SJCRH30 (cell line): Measurements from ENCODE around the gene NABP1. TPM values are rescaled to one million over a fixed set of nuclear protein-coding genes. Genes with fewer than 3 reads are reported as not detected.

ENCODE experiments used
- DNase-seq, 2 experiments: peaks; one replicate each; pipeline ENCODE4 v3.0.0-alpha.2; 2015 to 2020
- H3K27ac ChIP-seq: fragments of 250-450 bp; sonication (Bioruptor Pico); 2 replicates; pipeline ENCODE4 v1.5.1; 2020; ENCODE audit warnings: mild to moderate bottlenecking, moderate library complexity
- H3K27me3 ChIP-seq: fragments of 250-450 bp; sonication (Bioruptor Pico); 2 replicates; pipeline ENCODE4 v1.5.1; 2020; ENCODE audit warnings: mild to moderate bottlenecking, moderate library complexity
- H3K36me3 ChIP-seq: fragments of 250-450 bp; sonication (Bioruptor Pico); 2 replicates; pipeline ENCODE4 v1.5.1; 2020; ENCODE audit warnings: mild to moderate bottlenecking, moderate library complexity
- H3K4me1 ChIP-seq: fragments of 250-450 bp; sonication (Bioruptor Pico); 2 replicates; pipeline ENCODE4 v1.5.1; 2020; ENCODE audit warnings: mild to moderate bottlenecking, moderate library complexity
- H3K4me3 ChIP-seq: fragments of 250-450 bp; sonication (Bioruptor Pico); 2 replicates; pipeline ENCODE4 v1.5.1; 2020; ENCODE audit warnings: mild to moderate bottlenecking, moderate library complexity
- H3K9me3 ChIP-seq: fragments of 250-450 bp; sonication (Bioruptor Pico); replicated peaks from 2 replicates; pipeline ENCODE4 v1.5.1; 2020; ENCODE audit warnings: mild to moderate bottlenecking, moderate library complexity
- total RNA-seq: library from RNA; depleted of rRNA; stranded (reverse); fragments of >200 nt; shearing (Covaris generic); gene quantifications from 2 replicates; pipeline ENCODE4 v1.2.3, GENCODE V29; 2014

The NABP1 gene
- total RNA-seq, 1 experiment from 2014 or later, result 69.1 TPM

- Histone ChIP-seq H3K4me1 (no peaks in the 10 kb centered on the region), H3K4me3 (no peak overlapping the region), H3K36me3 (no peaks in the 10 kb centered on the region), H3K27me3 (no peaks in the 10 kb centered on the region), H3K9me3 (peaks cover 3% of the 10 kb centered on the region), H3K27ac (no peak overlapping the region)
- DNase-seq, result peak in 1 of 2 experiments; percentile 65
These were observed 23.8 kb downstream of the NABP1 start for GRCh38 chr2:191701696-191702095.

DNA sequence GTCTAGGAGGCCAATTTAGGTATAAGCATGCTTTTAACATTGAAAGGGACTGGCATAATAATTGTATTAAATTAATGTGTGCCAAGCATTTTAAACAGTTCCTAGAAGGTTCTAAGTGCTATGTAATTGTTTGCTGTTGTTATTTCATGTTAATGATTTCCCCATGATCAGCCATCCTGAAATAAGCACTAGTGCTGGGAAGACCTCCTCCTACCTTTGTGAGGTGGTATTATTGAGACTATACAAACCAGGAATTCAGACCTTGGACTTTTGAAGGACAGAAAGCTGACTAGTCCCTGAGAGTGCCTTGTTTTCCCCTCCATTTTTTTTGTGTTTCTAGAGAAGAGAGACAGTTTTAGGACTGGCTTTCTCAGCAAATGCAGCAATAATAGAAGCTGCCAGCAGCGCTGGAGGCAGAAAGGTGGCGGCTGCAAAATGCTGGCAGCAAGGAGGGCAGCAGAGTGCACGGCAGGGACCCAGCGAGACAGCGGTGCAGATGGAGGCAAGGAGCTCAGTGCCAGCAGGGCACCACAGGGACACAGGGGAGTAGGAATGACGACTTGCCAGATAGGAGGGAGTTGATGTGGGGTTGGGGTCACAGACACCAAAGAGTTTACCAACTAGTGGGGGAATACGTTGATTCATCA is 25.3 kb downstream of the NABP1 start:
- Histone ChIP-seq H3K9me3 (no peaks in the 10 kb centered on the region; the same call in none of the 2 replicates), H3K27ac (no peak overlapping the region), H3K36me3 (no peaks in the 10 kb centered on the region), H3K27me3 (no peaks in the 10 kb centered on the region), H3K4me3 (no peak overlapping the region), H3K4me1 (no peaks in the 10 kb centered on the region)
- no peak for DNase-seq

- no peak overlapping the region for H3K4me3 ChIP-seq
- H3K36me3 ChIP-seq, result no peaks in the 10 kb centered on the region
- H3K4me1 ChIP-seq, result no peaks in the 10 kb centered on the region
- no peaks in the 10 kb centered on the region; the same call in 1 of the 2 replicates for H3K9me3 ChIP-seq
- DNase-seq, result no peak
- H3K27me3 ChIP-seq, result no peaks in the 10 kb centered on the region
- H3K27ac ChIP-seq, result no peak overlapping the region
These were observed 27.1 kb downstream of the NABP1 start for GRCh38 chr2:191705084-191705483.

DNA sequence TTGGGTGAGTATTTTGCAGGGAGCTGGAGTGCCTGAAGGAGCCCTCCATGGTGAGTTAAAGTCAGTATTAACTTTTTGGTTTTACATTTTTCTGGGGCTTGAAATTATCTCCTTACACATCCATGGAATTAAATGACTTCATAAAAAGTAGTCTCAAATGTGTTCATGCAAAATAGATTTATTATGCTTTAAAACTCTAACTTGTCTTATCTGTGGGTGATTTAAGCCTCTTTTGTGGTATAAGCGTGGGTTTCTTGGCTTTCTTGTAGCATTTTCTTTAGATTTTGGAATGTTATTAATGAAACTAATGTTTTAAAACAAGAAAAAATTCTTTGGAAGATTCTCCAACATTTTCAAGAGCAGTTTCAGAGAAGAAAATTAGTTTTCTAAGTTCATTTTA is 27.8 kb downstream of the NABP1 start:
- Histone ChIP-seq H3K27me3 (no peaks in the 10 kb centered on the region), H3K36me3 (no peaks in the 10 kb centered on the region), H3K27ac (no peak overlapping the region), H3K9me3 (no peaks in the 10 kb centered on the region; the same call in 1 of the 2 replicates), H3K4me3 (no peak overlapping the region), H3K4me1 (no peaks in the 10 kb centered on the region)
- no peak for DNase-seq

DNA sequence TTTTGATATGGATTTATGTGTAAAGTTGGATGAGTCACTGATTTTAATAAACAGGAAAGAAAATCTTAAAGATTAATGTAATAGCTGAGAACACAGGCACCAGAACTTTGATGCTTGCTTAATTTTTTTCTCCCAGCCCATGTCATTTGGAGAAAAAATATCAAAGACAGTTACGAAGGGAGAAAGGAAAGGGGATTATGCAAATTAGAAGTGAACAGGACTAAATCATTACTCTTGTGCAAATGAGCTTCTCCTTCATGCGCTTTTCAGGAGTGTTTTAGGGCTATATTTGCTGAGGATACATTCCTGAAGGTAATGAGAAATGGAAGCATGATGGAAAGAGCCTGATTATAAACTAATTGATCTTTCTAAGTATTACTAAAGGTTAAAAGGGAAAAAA is 28.9 kb downstream of the NABP1 start:
- no peak overlapping the region for H3K27ac ChIP-seq
- H3K36me3 ChIP-seq, result no peaks in the 10 kb centered on the region
- no peaks in the 10 kb centered on the region; the same call in 1 of the 2 replicates for H3K9me3 ChIP-seq
- DNase-seq, result no peak
- no peaks in the 10 kb centered on the region for H3K4me1 ChIP-seq
- H3K4me3 ChIP-seq, result no peak overlapping the region
- H3K27me3 ChIP-seq, result no peaks in the 10 kb centered on the region

- H3K4me1 ChIP-seq, result no peaks in the 10 kb centered on the region
- H3K36me3 ChIP-seq, result no peaks in the 10 kb centered on the region
- no peak overlapping the region for H3K27ac ChIP-seq
- DNase-seq, result no peak
- no peaks in the 10 kb centered on the region for H3K9me3 ChIP-seq
- H3K27me3 ChIP-seq, result no peaks in the 10 kb centered on the region
- no peak overlapping the region for H3K4me3 ChIP-seq
These were observed 29.6 kb downstream of the NABP1 start for GRCh38 chr2:191707542-191707941.

GRCh38 chr2:191710411-191710900 is 32.5 kb downstream of the NABP1 start:
- H3K9me3 ChIP-seq, result no peaks in the 10 kb centered on the region
- no peaks in the 10 kb centered on the region for H3K4me1 ChIP-seq
- H3K4me3 ChIP-seq, result no peak overlapping the region
- no peak overlapping the region for H3K27ac ChIP-seq
- no peaks in the 10 kb centered on the region for H3K36me3 ChIP-seq
- no peaks in the 10 kb centered on the region for H3K27me3 ChIP-seq
- no peak for DNase-seq

DNA sequence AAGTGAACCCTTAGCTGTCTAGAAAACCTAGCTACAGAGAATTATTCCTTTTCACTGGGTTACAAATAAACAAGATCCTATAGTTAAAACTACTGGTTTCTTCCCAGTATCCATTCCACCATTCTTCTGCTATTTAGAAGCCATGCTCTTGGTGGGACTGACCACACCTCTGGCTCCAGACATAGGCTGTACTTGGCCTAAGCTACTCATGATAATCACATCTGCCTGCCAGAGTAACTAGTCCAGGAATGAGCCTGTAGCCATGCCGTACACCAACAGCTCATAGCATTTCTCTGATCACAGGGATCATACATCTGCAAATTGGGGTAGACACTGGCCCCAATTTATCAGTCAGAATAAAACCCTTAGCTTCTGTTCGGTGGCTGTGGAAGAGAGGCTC is 33.7 kb downstream of the NABP1 start:
- no peaks in the 10 kb centered on the region for H3K36me3 ChIP-seq
- H3K27ac ChIP-seq, result no peak overlapping the region
- H3K9me3 ChIP-seq, result no peaks in the 10 kb centered on the region
- no peak for DNase-seq
- no peaks in the 10 kb centered on the region for H3K27me3 ChIP-seq
- no peak overlapping the region for H3K4me3 ChIP-seq
- H3K4me1 ChIP-seq, result no peaks in the 10 kb centered on the region

- peak; percentile 44 to 57 for DNase-seq
- no peaks in the 10 kb centered on the region for H3K36me3 ChIP-seq
- H3K9me3 ChIP-seq, result no peaks in the 10 kb centered on the region
- no peaks in the 10 kb centered on the region for H3K4me1 ChIP-seq
- no peak overlapping the region for H3K4me3 ChIP-seq
- no peak overlapping the region for H3K27ac ChIP-seq
- no peaks in the 10 kb centered on the region for H3K27me3 ChIP-seq
These were observed 35.9 kb downstream of the NABP1 start for GRCh38 chr2:191713837-191714236.

- H3K9me3 ChIP-seq, result no peaks in the 10 kb centered on the region
- H3K4me1 ChIP-seq, result peaks cover 5% of the 10 kb centered on the region; the same call in 1 of the 2 replicates
- DNase-seq, result no peak
- no peak overlapping the region for H3K4me3 ChIP-seq
- H3K27me3 ChIP-seq, result no peaks in the 10 kb centered on the region
- H3K36me3 ChIP-seq, result no peaks in the 10 kb centered on the region
- H3K27ac ChIP-seq, result no peak overlapping the region
These were observed 37.0 kb downstream of the NABP1 start for GRCh38 chr2:191714925-191715324.

DNA sequence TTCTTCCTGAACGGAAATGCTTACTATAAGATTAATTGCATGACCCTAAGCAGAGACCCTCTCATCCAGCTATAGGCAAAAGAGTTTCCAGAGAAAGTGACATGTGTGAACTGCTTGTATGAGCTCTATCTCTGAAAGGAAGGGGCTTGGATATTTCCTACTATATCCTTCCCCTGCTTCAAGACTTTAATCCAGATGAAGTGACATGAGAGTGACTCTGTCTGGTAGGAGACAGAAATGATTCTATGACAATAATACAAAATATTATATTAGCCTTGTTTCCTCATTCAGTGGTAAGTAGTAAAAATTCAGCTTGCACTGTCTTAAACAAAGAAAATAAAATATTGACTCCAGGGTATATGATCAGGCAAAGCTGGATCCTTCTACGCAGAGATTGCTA is 37.5 kb downstream of the NABP1 start:
- Histone ChIP-seq H3K4me1 (peaks cover 5% of the 10 kb centered on the region; the same call in 1 of the 2 replicates), H3K9me3 (no peaks in the 10 kb centered on the region), H3K36me3 (no peaks in the 10 kb centered on the region), H3K27me3 (no peaks in the 10 kb centered on the region), H3K27ac (no peak overlapping the region), H3K4me3 (no peak overlapping the region)
- no peak for DNase-seq

DNA sequence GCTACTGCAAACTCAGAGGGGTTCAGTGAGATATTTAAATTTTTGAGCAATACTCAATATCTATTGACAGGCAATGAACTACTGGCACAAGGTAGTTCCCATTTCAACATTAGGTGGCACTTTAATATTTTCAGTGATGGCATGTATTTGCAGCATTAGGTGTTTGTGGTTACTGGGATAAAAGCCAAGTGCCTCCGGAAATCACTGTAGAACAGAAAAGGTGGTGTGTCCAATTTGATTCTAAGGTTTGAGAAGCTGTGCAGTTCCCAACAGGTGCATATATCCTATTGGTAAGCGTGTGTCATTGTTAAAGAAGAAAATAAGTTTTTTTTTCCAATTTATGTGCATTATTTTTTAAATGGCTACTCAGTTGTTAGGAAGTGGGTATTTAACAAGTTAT is 41.3 kb downstream of the NABP1 start:
- no peak overlapping the region for H3K27ac ChIP-seq
- no peaks in the 10 kb centered on the region for H3K27me3 ChIP-seq
- no peak overlapping the region for H3K4me3 ChIP-seq
- no peaks in the 10 kb centered on the region for H3K36me3 ChIP-seq
- DNase-seq, result peak in 1 of 2 experiments; percentile 69
- peaks cover 5% of the 10 kb centered on the region; the same call in 1 of the 2 replicates for H3K4me1 ChIP-seq
- H3K9me3 ChIP-seq, result no peaks in the 10 kb centered on the region

DNA sequence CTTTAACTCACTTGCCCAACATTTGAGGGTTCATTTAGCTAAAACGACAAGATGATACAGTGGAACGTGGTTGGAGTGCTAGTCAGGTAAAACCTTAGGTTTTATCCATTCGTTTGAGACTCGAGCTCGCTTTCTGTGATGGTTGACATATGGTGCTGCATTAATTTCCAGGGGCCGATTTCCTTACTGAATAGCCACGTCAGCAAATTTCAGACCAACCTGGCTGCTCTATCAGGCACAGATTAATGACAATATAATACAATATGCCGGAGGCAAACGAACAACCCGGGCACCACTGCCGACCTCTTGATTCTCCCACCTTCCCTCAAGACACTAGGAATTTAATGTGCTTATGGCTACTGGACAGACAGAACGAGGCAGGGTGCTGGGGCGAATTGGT is 42.0 kb downstream of the NABP1 start:
- Histone ChIP-seq H3K36me3 (no peaks in the 10 kb centered on the region), H3K4me3 (no peak overlapping the region), H3K27ac (no peak overlapping the region), H3K4me1 (peaks cover 5% of the 10 kb centered on the region; the same call in 1 of the 2 replicates), H3K9me3 (no peaks in the 10 kb centered on the region), H3K27me3 (no peaks in the 10 kb centered on the region)
- DNase-seq, result no peak

DNA sequence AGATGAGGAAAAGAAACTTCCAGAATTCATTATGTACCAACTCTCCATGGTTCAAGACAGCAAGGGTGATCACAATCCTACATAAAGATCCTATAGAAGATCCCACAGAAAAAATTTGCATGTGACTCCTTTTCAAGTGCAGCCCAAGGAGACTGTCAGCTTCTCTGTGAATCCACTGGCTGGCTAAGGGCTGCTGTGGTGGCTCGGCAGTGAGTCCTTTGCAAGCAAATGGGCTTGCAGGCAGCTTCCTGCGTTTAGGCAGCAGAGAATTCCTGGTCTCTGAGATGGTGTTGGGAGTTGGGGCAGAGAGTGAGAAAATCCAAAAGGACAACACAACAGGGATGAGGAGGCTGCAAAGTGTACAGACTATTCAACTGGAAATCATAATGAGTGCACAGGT is 43.4 kb downstream of the NABP1 start:
- Histone ChIP-seq H3K36me3 (no peaks in the 10 kb centered on the region), H3K27ac (no peak overlapping the region), H3K4me3 (no peak overlapping the region), H3K27me3 (no peaks in the 10 kb centered on the region), H3K9me3 (no peaks in the 10 kb centered on the region), H3K4me1 (peaks cover 5% of the 10 kb centered on the region; the same call in 1 of the 2 replicates)
- DNase-seq, result no peak

DNA sequence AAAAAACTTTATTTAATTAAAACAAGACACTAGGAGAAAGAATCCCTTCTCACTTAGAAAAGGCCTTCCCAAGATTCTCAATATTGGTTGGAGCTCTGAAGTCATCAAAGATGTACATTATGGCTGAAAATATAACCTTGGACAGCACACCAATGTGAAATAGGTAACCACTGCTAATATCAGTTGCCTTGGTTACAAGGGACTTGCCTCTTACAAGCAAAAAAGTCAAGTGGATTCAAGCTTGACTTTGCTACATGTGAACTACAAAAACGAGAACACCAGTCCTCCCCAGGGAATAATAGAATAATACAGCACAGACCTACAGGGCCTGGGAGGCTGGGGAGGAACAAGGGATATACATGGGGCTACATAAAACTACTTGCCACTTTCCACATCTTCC is 46.1 kb downstream of the NABP1 start:
- Histone ChIP-seq H3K4me3 (no peak overlapping the region), H3K9me3 (no peaks in the 10 kb centered on the region), H3K36me3 (no peaks in the 10 kb centered on the region), H3K27ac (no peak overlapping the region), H3K4me1 (peaks cover 19% of the 10 kb centered on the region), H3K27me3 (no peaks in the 10 kb centered on the region)
- no peak for DNase-seq
